Measurements from ENCODE around the gene KCNJ9. TPM values are rescaled to one million over a fixed set of nuclear protein-coding genes. Genes with fewer than 3 reads are reported as not detected.
"Not testable (repeated sequence)": the region's sequence is repeated elsewhere in the genome, so short reads cannot be mapped to it uniquely, and the experiment has no call there.

The KCNJ9 gene
- total RNA-seq, 1 experiment from 2014 or later: 0.05 TPM

DNA sequence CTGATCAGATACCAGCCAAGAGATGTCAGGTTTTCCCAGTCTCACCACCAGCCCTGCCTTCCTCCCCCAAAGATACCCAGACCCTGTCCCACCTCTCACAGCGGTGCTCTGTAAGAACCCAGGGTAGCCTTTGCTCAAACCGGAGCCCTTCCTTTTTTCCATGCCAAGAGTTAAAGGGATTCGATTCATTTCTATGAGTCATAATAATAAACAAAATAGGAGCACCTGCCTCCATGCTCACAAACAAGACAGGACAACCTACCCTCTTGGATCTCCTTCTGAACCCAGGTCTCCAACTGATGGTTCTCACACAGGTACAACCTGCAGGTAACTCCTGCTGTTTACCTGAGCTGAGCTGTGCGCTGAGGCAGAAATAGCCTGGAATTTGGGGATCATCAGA is 28.3 kb downstream of the KCNJ9 start:
- ChIA-PET CTCF (interaction anchor here (0.7 to 3.8 kb wide), 9 partner anchors 9 to 298 kb away, joined by 3 to 30 read pairs (median 4); no protein-coding TSS in a partner anchor), POLR2A (interaction anchor here (1.0 kb wide), 1 partner anchor 11 kb away, joined by 3 read pairs; the partner anchor contains the start of gene IGSF8), RAD21 (ENCODE audit: low non-redundant PET in 1 of 2, low total read pairs in 2 of 2, uncharacterized antibody in 2 of 2, unreplicated experiment in 2 of 2) (no interaction called here)
- H3K9me2 ChIP-seq (ENCODE audit: insufficient read depth): no peaks in the 10 kb centered on the region
- no peak overlapping the region for H3K9ac ChIP-seq (ENCODE audit: low read length)
- ATAC-seq (no peak), DNase-seq (ENCODE audit: low read depth, low spot score) (no peak)
- H3K4me2 ChIP-seq (ENCODE audit: low read length): no peak overlapping the region
- H2AFZ ChIP-seq (ENCODE audit: low read depth, low read length, poor library complexity, severe bottlenecking): no peak overlapping the region
- H3K9me3 ChIP-seq (ENCODE audit: control insufficient read depth in 1 of 2, insufficient read depth in 1 of 2, low read depth in 1 of 2, low read length in 2 of 2): no peaks in the 10 kb centered on the region
- no peaks in the 10 kb centered on the region for H4K20me1 ChIP-seq (ENCODE audit: insufficient read depth)
- BruUV-seq (replicated peaks): no TSS peak
- peaks cover 3 to 9% of the 10 kb centered on the region in 2 experiments; a peak in 2 of 4 replicates for H3K4me1 ChIP-seq (ENCODE audit: control insufficient read depth in 1 of 2, insufficient read depth in 2 of 2, low read length in 2 of 2)
- H3K27me3 ChIP-seq (ENCODE audit: insufficient read depth, low read length): no peaks in the 10 kb centered on the region
- H3K4me3 ChIP-seq (replicated peaks in 1 of 2; ENCODE audit: low read depth in 1 of 2, low read length in 2 of 2): no peak overlapping the region
- intact Hi-C loops (cut with micrococcal nuclease): loop anchor here (2.0 kb wide), 1 partner anchor 143 kb away; no protein-coding TSS in a partner anchor
- H3K79me2 ChIP-seq (ENCODE audit: insufficient read depth, low read length): no peaks in the 10 kb centered on the region
- TF ChIP-seq POLR2A (IDR thresholded peaks at IDR 0.05; ENCODE audit: borderline replicate concordance, extremely low read depth, insufficient read depth, insufficient read length) (no peak), FOSL1 (IDR thresholded peaks at IDR 0.05; ENCODE audit: low read depth) (no peak)
- no peak overlapping the region for H3K27ac ChIP-seq (ENCODE audit: low read depth, low read length)
- H3K36me3 ChIP-seq (ENCODE audit: control insufficient read depth in 1 of 2, insufficient read depth in 2 of 2, low read length in 2 of 2): no peaks in the 10 kb centered on the region

DNA sequence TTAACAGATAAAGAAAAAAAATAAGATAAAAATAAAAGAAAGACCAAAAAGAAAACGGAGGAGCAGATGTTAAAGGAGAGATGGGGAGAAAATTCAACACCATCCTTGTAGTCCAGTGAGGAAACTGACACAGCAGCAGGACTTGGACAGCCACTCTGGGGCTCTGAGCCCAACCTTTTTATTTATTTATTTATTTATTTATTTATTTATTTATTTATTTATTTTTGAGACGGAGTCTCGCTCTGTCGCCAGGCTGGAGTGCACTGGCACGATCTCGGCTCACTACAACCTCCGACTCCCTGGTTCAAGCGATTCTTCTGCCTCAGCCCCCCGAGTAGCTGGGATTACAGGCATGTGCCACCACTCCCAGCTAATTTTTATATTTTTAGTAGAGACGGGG is 30.1 kb downstream of the KCNJ9 start:
- BruUV-seq (replicated peaks); POLR2A ChIA-PET; H3K9me2 ChIP-seq (ENCODE audit: insufficient read depth); H3K36me3 ChIP-seq (ENCODE audit: control insufficient read depth in 1 of 2, insufficient read depth in 2 of 2, low read length in 2 of 2); H3K9me3 ChIP-seq (ENCODE audit: control insufficient read depth in 1 of 2, insufficient read depth in 1 of 2, low read depth in 1 of 2, low read length in 2 of 2); H4K20me1 ChIP-seq (ENCODE audit: insufficient read depth); H3K9ac ChIP-seq (ENCODE audit: low read length); RAD21 ChIA-PET (ENCODE audit: low non-redundant PET in 1 of 2, low total read pairs in 2 of 2, uncharacterized antibody in 2 of 2, unreplicated experiment in 2 of 2); ATAC-seq; H3K79me2 ChIP-seq (ENCODE audit: insufficient read depth, low read length); CTCF ChIA-PET; H3K4me3 ChIP-seq (replicated peaks in 1 of 2; ENCODE audit: low read depth in 1 of 2, low read length in 2 of 2); H3K27me3 ChIP-seq (ENCODE audit: insufficient read depth, low read length); H3K27ac ChIP-seq (ENCODE audit: low read depth, low read length); intact Hi-C loops (cut with micrococcal nuclease); H3K4me2 ChIP-seq (ENCODE audit: low read length); H2AFZ ChIP-seq (ENCODE audit: low read depth, low read length, poor library complexity, severe bottlenecking); DNase-seq (ENCODE audit: low read depth, low spot score); H3K4me1 ChIP-seq (ENCODE audit: control insufficient read depth in 1 of 2, insufficient read depth in 2 of 2, low read length in 2 of 2): not testable (repeated sequence)

DNA sequence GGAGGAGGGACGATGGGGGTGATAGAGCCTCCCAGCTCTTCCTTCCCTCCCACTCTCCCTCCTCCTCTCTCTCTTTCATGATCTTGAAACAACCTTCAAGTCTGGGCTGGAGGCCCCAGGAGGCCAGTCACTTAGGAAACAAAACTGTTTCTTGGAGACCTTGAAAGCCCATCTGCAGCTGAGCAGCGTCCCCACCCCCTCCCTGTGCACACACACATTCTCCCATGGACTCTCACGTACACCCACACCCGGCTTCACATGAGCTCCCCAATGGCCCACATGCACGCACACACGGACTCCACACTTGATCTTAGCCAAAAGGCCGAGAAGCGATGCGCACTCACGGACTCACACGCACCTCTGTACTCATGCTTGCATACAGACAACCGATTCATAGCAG is 31.0 kb downstream of the KCNJ9 start:
- H3K4me1 ChIP-seq (ENCODE audit: control insufficient read depth in 1 of 2, insufficient read depth in 2 of 2, low read length in 2 of 2): peaks cover 3 to 13% of the 10 kb centered on the region in 2 experiments; a peak in 2 of 4 replicates
- POLR2A ChIA-PET: no interaction called here
- ATAC-seq (no peak), DNase-seq (ENCODE audit: low read depth, low spot score) (no peak)
- RAD21 ChIA-PET (ENCODE audit: low non-redundant PET in 1 of 2, low total read pairs in 2 of 2, uncharacterized antibody in 2 of 2, unreplicated experiment in 2 of 2): no interaction called here
- H3K4me2 ChIP-seq (ENCODE audit: low read length): no peak overlapping the region
- no peak overlapping the region for H3K27ac ChIP-seq (ENCODE audit: low read depth, low read length)
- H2AFZ ChIP-seq (ENCODE audit: low read depth, low read length, poor library complexity, severe bottlenecking): no peak overlapping the region
- no peak overlapping the region for H3K4me3 ChIP-seq (replicated peaks in 1 of 2; ENCODE audit: low read depth in 1 of 2, low read length in 2 of 2)
- TF ChIP-seq CEBPB (IDR thresholded peaks at IDR 0.05; ENCODE audit: low read depth): no peak
- no peak for TF ChIP-seq SIN3A (IDR thresholded peaks at IDR 0.05; ENCODE audit: low read depth)
- no peak for TF ChIP-seq ZFX (IDR thresholded peaks at IDR 0.05)
- no peak for TF ChIP-seq ZNF274 (IDR thresholded peaks at IDR 0.05; ENCODE audit: low read depth, low read length)
- no peak for TF ChIP-seq POLR2AphosphoS5 (IDR thresholded peaks at IDR 0.05; ENCODE audit: low read depth, low read length)
- no peaks in the 10 kb centered on the region for H3K9me3 ChIP-seq (ENCODE audit: control insufficient read depth in 1 of 2, insufficient read depth in 1 of 2, low read depth in 1 of 2, low read length in 2 of 2)
- intact Hi-C loops (cut with micrococcal nuclease): no loop called here
- H4K20me1 ChIP-seq (ENCODE audit: insufficient read depth): no peaks in the 10 kb centered on the region
- CTCF ChIA-PET: no interaction called here
- no peak overlapping the region for H3K9ac ChIP-seq (ENCODE audit: low read length)
- H3K27me3 ChIP-seq (ENCODE audit: insufficient read depth, low read length): no peaks in the 10 kb centered on the region
- BruUV-seq (replicated peaks): no TSS peak
- H3K36me3 ChIP-seq (ENCODE audit: control insufficient read depth in 1 of 2, insufficient read depth in 2 of 2, low read length in 2 of 2): no peaks in the 10 kb centered on the region
- no peaks in the 10 kb centered on the region for H3K79me2 ChIP-seq (ENCODE audit: insufficient read depth, low read length)
- no peaks in the 10 kb centered on the region for H3K9me2 ChIP-seq (ENCODE audit: insufficient read depth)
